Stimulated activated CD8-positive, alpha-beta memory T cell treated with anti-CD3 and anti-CD28 coated beads, Interleukin-4, amount 100 ng/mL, for 48 hours (primary cell): Measurements from ENCODE around the gene NKD2.

ENCODE experiments used
- DNase-seq: peaks from one replicate; pipeline ENCODE4 v3.0.0-alpha.2; 2020

NKD2 gene

GRCh38 chr5:1001406-1002270 lies 7.0 kb upstream of the NKD2 start:
- peak; percentile 22 for DNase-seq

GRCh38 chr5:1002271-1002546 lies 6.4 kb upstream of the NKD2 start:
- DNase-seq = no peak

GRCh38 chr5:1002836-1003235 lies 5.8 kb upstream of the NKD2 start:
- peak; percentile 14 for DNase-seq

- peak; percentile 26 for DNase-seq
Observed at GRCh38 chr5:1003296-1003937, 5.2 kb upstream of the NKD2 start.

- peak; percentile 61 for DNase-seq
Observed at GRCh38 chr5:1004461-1005248, 3.9 kb upstream of the NKD2 start.

- peak; percentile 14 for DNase-seq
Observed at GRCh38 chr5:1005249-1005851, 3.3 kb upstream of the NKD2 start.

- peak; percentile 18 for DNase-seq
Observed at GRCh38 chr5:1005904-1006655, 2.5 kb upstream of the NKD2 start.

GRCh38 chr5:1006656-1007071 lies 1.9 kb upstream of the NKD2 start:
- DNase-seq = peak; percentile 23

GRCh38 chr5:1007221-1007680 lies 1.4 kb upstream of the NKD2 start:
- DNase-seq = peak; percentile 21

- DNase-seq = peak; percentile 21
Observed at GRCh38 chr5:1007681-1008450, 736 bp upstream of the NKD2 start.

- no peak for DNase-seq
Observed at GRCh38 chr5:1009359-1010180, 968 bp downstream of the NKD2 start.

GRCh38 chr5:1010181-1010510 lies 1.5 kb downstream of the NKD2 start:
- DNase-seq = no peak

- DNase-seq = no peak
Observed at GRCh38 chr5:1010641-1011046, 2.0 kb downstream of the NKD2 start.

- DNase-seq = peak; percentile 73
Observed at GRCh38 chr5:1011226-1011631, 2.6 kb downstream of the NKD2 start.

GRCh38 chr5:1011741-1012312 lies 3.2 kb downstream of the NKD2 start:
- DNase-seq = no peak

GRCh38 chr5:1012313-1012841 lies 3.8 kb downstream of the NKD2 start:
- DNase-seq = no peak

GRCh38 chr5:1012900-1013237 lies 4.3 kb downstream of the NKD2 start:
- DNase-seq = no peak

GRCh38 chr5:1013238-1013947 lies 4.8 kb downstream of the NKD2 start:
- DNase-seq = no peak

- DNase-seq = no peak
Observed at GRCh38 chr5:1013948-1014301, 5.3 kb downstream of the NKD2 start.

GRCh38 chr5:1014346-1014745 lies 5.7 kb downstream of the NKD2 start:
- DNase-seq = no peak
